ENCODE results near the gene HP. TPM values are rescaled to one million over a fixed set of nuclear protein-coding genes. Genes with fewer than 3 reads are reported as not detected.
"Not testable (repeated sequence)": the region's sequence is repeated elsewhere in the genome, so short reads cannot be mapped to it uniquely, and the experiment has no call there.

The HP gene
- total RNA-seq, 2 donors from 2014 or later: 0.57 TPM; not detected in 1

DNA sequence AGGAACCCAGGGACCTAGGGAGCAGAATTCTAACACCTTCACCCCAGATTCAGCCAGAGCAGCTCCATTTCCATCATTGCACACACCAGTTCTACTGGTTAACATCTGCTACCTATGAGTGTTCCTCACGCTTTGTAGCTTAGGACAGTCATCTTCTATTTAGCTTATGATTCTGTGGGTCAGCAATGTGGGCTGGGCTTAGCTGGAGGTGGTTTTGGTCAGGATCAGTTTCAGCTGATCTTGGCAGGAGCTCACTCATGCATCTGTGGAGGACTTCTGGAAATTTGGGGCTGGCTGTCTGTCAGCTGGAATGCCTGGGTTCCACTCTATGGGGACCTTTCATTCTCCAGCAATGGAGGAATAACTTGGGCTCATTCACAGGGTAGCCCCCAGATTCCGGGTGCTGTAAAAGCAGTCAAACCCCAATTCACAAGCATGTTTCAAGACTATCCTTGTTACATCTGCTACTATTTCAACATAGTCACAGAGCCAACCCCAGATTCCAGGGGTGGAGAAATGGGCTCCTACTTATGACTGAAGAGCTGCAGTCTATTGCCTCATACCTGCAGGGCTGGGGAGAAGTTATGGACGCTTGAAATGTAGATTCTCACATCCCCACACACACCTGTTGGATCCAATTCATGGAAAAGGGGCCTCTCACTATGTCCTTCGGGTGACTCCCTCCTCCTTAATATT, 3.4 kb upstream of the HP start:
- DNase-seq (no peak), ATAC-seq (no peak)
- Mint-ChIP-seq H3K4me1 (no peaks in the 10 kb centered on the region), H3K27ac (no peak overlapping the region), H3K4me3 (no peak overlapping the region), H3K27me3 (no peaks in the 10 kb centered on the region), H3K36me3 (ENCODE audit: low read depth) (peaks cover 2% of the 10 kb centered on the region)
- H3K9me3 ChIP-seq (ENCODE audit: control insufficient read depth, low read length, poor library complexity, severe bottlenecking): no peaks in the 10 kb centered on the region

- H3K4me3 Mint-ChIP-seq: no peak overlapping the region
- DNase-seq (no peak), ATAC-seq (no peak)
- no peaks in the 10 kb centered on the region for H3K27me3 Mint-ChIP-seq
- H3K9me3 ChIP-seq (ENCODE audit: control insufficient read depth, low read length, poor library complexity, severe bottlenecking): no peaks in the 10 kb centered on the region
- no peaks in the 10 kb centered on the region for H3K4me1 Mint-ChIP-seq
- H3K27ac Mint-ChIP-seq: peak overlapping the region; percentile 24
- peaks cover 2% of the 10 kb centered on the region for H3K36me3 Mint-ChIP-seq (ENCODE audit: low read depth)
Measured at GRCh38 chr16:72051818-72052217, 2.5 kb upstream of the HP start.

- peak overlapping the region; percentile 9 for H3K27ac Mint-ChIP-seq
- DNase-seq (no peak), ATAC-seq (no peak)
- H3K4me1 Mint-ChIP-seq: peaks cover 2% of the 10 kb centered on the region
- H3K27me3 Mint-ChIP-seq: no peaks in the 10 kb centered on the region
- no peak overlapping the region for H3K4me3 Mint-ChIP-seq
- no peaks in the 10 kb centered on the region for H3K9me3 ChIP-seq (ENCODE audit: control insufficient read depth, low read length, poor library complexity, severe bottlenecking)
- peaks cover 5% of the 10 kb centered on the region for H3K36me3 Mint-ChIP-seq (ENCODE audit: low read depth)
Measured at GRCh38 chr16:72055911-72056310, 1.6 kb downstream of the HP start.

GRCh38 chr16:72057313-72057712, 3.0 kb downstream of the HP start:
- H3K4me3 Mint-ChIP-seq; H3K9me3 ChIP-seq (ENCODE audit: control insufficient read depth, low read length, poor library complexity, severe bottlenecking); DNase-seq; ATAC-seq; H3K36me3 Mint-ChIP-seq (ENCODE audit: low read depth); H3K27ac Mint-ChIP-seq; H3K4me1 Mint-ChIP-seq; H3K27me3 Mint-ChIP-seq: not testable (repeated sequence)

DNA sequence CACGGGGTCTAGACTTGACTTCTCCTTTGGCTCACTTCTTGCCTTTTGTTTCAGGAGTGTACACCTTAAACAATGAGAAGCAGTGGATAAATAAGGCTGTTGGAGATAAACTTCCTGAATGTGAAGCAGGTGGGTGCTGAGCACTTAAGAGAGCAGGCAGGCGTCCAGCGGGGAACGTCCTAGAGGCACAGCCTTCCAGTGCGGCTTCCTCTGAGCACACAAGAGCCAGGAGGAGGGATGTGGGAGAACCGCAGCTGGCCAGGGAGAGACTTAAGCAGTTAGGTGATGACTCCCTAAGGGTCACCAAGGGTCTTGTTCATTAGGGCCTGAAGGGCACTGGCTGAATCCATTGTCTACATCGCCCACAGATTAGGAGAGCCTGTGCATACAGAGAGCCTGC, 4.8 kb downstream of the HP start:
- not testable (repeated sequence) for H3K9me3 ChIP-seq (ENCODE audit: control insufficient read depth, low read length, poor library complexity, severe bottlenecking); ATAC-seq; H3K4me3 Mint-ChIP-seq; H3K4me1 Mint-ChIP-seq; H3K36me3 Mint-ChIP-seq (ENCODE audit: low read depth); DNase-seq; H3K27ac Mint-ChIP-seq; H3K27me3 Mint-ChIP-seq

- DNase-seq (no peak), ATAC-seq (no peak)
- Mint-ChIP-seq H3K4me1 (peaks cover 8% of the 10 kb centered on the region), H3K4me3 (no peak overlapping the region), H3K36me3 (ENCODE audit: low read depth) (peaks cover 5% of the 10 kb centered on the region), H3K27me3 (no peaks in the 10 kb centered on the region), H3K27ac (no peak overlapping the region)
- no peaks in the 10 kb centered on the region for H3K9me3 ChIP-seq (ENCODE audit: control insufficient read depth, low read length, poor library complexity, severe bottlenecking)
Measured at GRCh38 chr16:72060405-72060804, 6.1 kb downstream of the HP start.

- no peak overlapping the region for H3K4me3 Mint-ChIP-seq
- DNase-seq (no peak), ATAC-seq (no peak)
- peaks cover 12% of the 10 kb centered on the region for H3K4me1 Mint-ChIP-seq
- H3K27ac Mint-ChIP-seq: no peak overlapping the region
- no peaks in the 10 kb centered on the region for H3K27me3 Mint-ChIP-seq
- H3K9me3 ChIP-seq (ENCODE audit: control insufficient read depth, low read length, poor library complexity, severe bottlenecking): no peaks in the 10 kb centered on the region
- H3K36me3 Mint-ChIP-seq (ENCODE audit: low read depth): peaks cover 2% of the 10 kb centered on the region
Measured at GRCh38 chr16:72061564-72061963, 7.3 kb downstream of the HP start.

GRCh38 chr16:72064361-72064894, 10.1 kb downstream of the HP start:
- Mint-ChIP-seq H3K27me3 (no peaks in the 10 kb centered on the region), H3K27ac (peak overlapping the region; percentile 71), H3K4me1 (peaks cover 9% of the 10 kb centered on the region), H3K4me3 (no peak overlapping the region), H3K36me3 (ENCODE audit: low read depth) (no peaks in the 10 kb centered on the region)
- H3K9me3 ChIP-seq (ENCODE audit: control insufficient read depth, low read length, poor library complexity, severe bottlenecking): no peaks in the 10 kb centered on the region
- ATAC-seq (no peak), DNase-seq (no peak)

GRCh38 chr16:72066747-72067146, 12.4 kb downstream of the HP start:
- ATAC-seq: peak; percentile 42
- Mint-ChIP-seq H3K4me3 (no peak overlapping the region), H3K27ac (no peak overlapping the region), H3K36me3 (ENCODE audit: low read depth) (no peaks in the 10 kb centered on the region), H3K4me1 (peaks cover 9% of the 10 kb centered on the region), H3K27me3 (no peaks in the 10 kb centered on the region)
- no peaks in the 10 kb centered on the region for H3K9me3 ChIP-seq (ENCODE audit: control insufficient read depth, low read length, poor library complexity, severe bottlenecking)
- DNase-seq: no peak

DNA sequence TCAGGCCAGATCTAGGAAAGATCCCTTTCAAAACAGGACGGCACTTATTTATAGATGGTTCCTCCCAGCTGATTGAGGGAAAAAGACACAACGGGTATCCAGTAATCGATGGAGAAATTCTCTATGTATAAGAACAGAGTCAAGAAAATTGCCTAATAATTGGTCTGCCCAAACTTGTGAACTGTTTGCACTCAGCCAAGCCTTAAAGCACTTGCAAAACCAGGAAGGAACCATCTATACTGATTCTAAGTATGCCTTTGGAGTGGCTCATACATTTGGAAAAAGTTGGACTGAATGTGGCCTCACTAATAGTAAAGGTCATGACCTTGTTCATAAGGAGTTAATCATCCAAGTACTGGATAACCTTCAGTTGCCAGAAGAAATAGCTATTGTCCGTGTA, 14.6 kb downstream of the HP start:
- Mint-ChIP-seq H3K27ac (peak overlapping the region; percentile 63), H3K27me3 (no peaks in the 10 kb centered on the region), H3K36me3 (ENCODE audit: low read depth) (no peaks in the 10 kb centered on the region), H3K4me1 (peaks cover 7% of the 10 kb centered on the region), H3K4me3 (no peak overlapping the region)
- ATAC-seq (no peak), DNase-seq (no peak)
- no peaks in the 10 kb centered on the region for H3K9me3 ChIP-seq (ENCODE audit: control insufficient read depth, low read length, poor library complexity, severe bottlenecking)

DNA sequence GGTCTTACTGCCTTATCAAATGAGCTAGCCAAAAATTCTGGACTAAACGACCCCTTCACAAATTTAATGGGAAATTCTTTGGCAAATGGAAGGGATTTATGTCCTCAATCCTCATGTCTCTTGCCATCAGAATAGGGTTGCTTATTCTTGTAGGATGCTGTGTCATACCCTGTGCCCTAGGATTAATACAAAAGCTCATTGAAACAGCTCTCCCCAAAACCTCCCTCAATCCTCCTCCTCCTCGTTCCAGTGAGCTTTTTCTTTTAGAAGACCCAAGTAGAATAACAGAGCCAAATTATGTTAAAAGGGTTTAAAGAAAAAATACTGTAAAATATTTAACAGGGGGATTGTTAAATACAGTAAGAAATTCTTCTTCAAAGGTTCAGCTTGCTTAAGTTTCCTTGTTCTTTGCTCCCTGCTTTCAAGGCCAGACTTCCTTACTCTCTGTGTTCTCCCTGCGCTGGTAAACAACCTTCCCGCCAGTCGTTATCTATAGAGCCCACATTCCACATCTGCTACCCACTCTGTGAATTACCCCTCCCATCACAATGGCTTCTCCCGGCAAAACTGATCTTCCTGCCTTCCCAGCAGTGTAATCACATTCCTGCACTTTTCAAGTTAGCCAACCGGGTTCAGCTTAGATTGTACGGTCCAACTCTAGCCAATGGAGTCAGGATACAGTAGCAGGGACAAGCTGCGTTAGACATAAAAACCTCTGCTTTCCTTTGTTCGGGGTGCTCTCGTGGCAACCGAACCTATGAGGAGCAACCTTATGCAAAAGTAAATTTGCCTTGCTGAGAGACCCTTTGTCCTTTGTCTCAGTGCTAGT, 18.4 kb downstream of the HP start:
- H3K36me3 Mint-ChIP-seq (ENCODE audit: low read depth): no peaks in the 10 kb centered on the region
- no peak overlapping the region for H3K27ac Mint-ChIP-seq
- H3K4me1 Mint-ChIP-seq: no peaks in the 10 kb centered on the region
- H3K27me3 Mint-ChIP-seq: no peaks in the 10 kb centered on the region
- no peak overlapping the region for H3K4me3 Mint-ChIP-seq
- H3K9me3 ChIP-seq (ENCODE audit: control insufficient read depth, low read length, poor library complexity, severe bottlenecking): no peaks in the 10 kb centered on the region
- DNase-seq: no peak
- ATAC-seq: no peak

DNA sequence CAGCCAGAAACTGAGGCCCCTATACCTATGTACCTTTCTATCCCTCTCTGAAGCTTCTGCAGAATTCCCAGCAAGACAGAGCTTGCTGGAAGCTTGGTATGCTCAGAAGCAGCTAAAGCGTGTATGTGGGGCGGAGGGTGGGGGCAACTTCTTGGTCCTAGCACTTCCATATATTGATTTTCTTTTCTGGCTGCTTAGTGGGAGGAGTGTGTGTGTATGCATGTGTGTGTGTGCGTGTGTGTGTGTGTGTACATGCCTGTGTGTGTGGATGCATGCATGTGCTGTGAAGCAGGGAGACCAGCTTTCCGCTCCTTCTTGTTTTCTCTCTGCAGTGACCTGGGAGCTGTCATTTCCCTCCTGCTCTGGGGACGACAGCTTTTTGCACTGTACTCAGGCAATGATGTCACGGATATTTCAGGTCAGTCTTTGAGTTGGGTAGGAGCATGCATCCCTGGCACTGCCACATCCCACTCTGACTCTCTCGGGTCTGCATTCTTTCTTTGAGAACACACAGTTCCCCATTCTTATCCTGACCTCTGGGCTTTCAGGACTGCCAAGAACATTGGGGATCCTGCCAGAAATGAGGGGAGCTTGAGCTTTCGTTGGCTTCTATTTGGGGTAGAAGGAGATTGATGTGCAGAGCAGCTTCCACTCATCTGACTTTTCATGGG, 19.4 kb downstream of the HP start:
- ATAC-seq (no peak), DNase-seq (no peak)
- no peak overlapping the region for H3K4me3 Mint-ChIP-seq
- no peaks in the 10 kb centered on the region for H3K9me3 ChIP-seq (ENCODE audit: control insufficient read depth, low read length, poor library complexity, severe bottlenecking)
- H3K4me1 Mint-ChIP-seq: no peaks in the 10 kb centered on the region
- H3K27me3 Mint-ChIP-seq: no peaks in the 10 kb centered on the region
- no peaks in the 10 kb centered on the region for H3K36me3 Mint-ChIP-seq (ENCODE audit: low read depth)
- no peak overlapping the region for H3K27ac Mint-ChIP-seq

GRCh38 chr16:72075067-72075466, 20.8 kb downstream of the HP start:
- not testable (repeated sequence) for H3K27me3 Mint-ChIP-seq; H3K9me3 ChIP-seq (ENCODE audit: control insufficient read depth, low read length, poor library complexity, severe bottlenecking); ATAC-seq; H3K4me1 Mint-ChIP-seq; H3K4me3 Mint-ChIP-seq; DNase-seq; H3K36me3 Mint-ChIP-seq (ENCODE audit: low read depth); H3K27ac Mint-ChIP-seq

Measured in T-helper 17 cell (primary cell).